ENCODE measurements around the gene USP3.
A peak's percentile ranks its signal among the peaks of the same experiment; 100 is the strongest.

Gene USP3

GRCh38 chr15:63582718-63583426, 78.5 kb downstream of the USP3 start:
- Histone ChIP-seq H3K9me3 (ENCODE audit: control insufficient read depth, low read length) (no peaks in the 10 kb centered on the region), H3K4me3 (ENCODE audit: low read length) (no peak overlapping the region), H3K9ac (ENCODE audit: low read length) (no peak overlapping the region), H3K27me3 (replicated peaks; ENCODE audit: control insufficient read depth, insufficient read depth, low read length) (no peaks in the 10 kb centered on the region), H3K4me1 (ENCODE audit: control insufficient read depth, insufficient read depth, low read length) (no peaks in the 10 kb centered on the region), H3K36me3 (ENCODE audit: control insufficient read depth, insufficient read depth, low read length, severe bottlenecking) (peaks cover 63% of the 10 kb centered on the region)
- peak; percentile 55 for DNase-seq (ENCODE audit: low read depth)

GRCh38 chr15:63586790-63587189, 82.4 kb downstream of the USP3 start:
- no peak overlapping the region for H3K4me3 ChIP-seq (ENCODE audit: low read length)
- peaks cover 91% of the 10 kb centered on the region for H3K36me3 ChIP-seq (ENCODE audit: control insufficient read depth, insufficient read depth, low read length, severe bottlenecking)
- H3K9me3 ChIP-seq (ENCODE audit: control insufficient read depth, low read length), result no peaks in the 10 kb centered on the region
- no peak overlapping the region for H3K9ac ChIP-seq (ENCODE audit: low read length)
- no peak for DNase-seq (ENCODE audit: low read depth)
- H3K27me3 ChIP-seq (replicated peaks; ENCODE audit: control insufficient read depth, insufficient read depth, low read length), result no peaks in the 10 kb centered on the region
- H3K4me1 ChIP-seq (ENCODE audit: control insufficient read depth, insufficient read depth, low read length), result no peaks in the 10 kb centered on the region

GRCh38 chr15:63587527-63587926, 83.1 kb downstream of the USP3 start:
- Histone ChIP-seq H3K4me1 (ENCODE audit: control insufficient read depth, insufficient read depth, low read length) (no peaks in the 10 kb centered on the region), H3K36me3 (ENCODE audit: control insufficient read depth, insufficient read depth, low read length, severe bottlenecking) (peaks cover 87% of the 10 kb centered on the region), H3K4me3 (ENCODE audit: low read length) (no peak overlapping the region), H3K9ac (ENCODE audit: low read length) (no peak overlapping the region), H3K27me3 (replicated peaks; ENCODE audit: control insufficient read depth, insufficient read depth, low read length) (no peaks in the 10 kb centered on the region), H3K9me3 (ENCODE audit: control insufficient read depth, low read length) (no peaks in the 10 kb centered on the region)
- peak; percentile 63 for DNase-seq (ENCODE audit: low read depth)

- peaks cover 90% of the 10 kb centered on the region for H3K36me3 ChIP-seq (ENCODE audit: control insufficient read depth, insufficient read depth, low read length, severe bottlenecking)
- H3K4me3 ChIP-seq (ENCODE audit: low read length), result no peak overlapping the region
- H3K27me3 ChIP-seq (replicated peaks; ENCODE audit: control insufficient read depth, insufficient read depth, low read length), result no peaks in the 10 kb centered on the region
- H3K4me1 ChIP-seq (ENCODE audit: control insufficient read depth, insufficient read depth, low read length), result no peaks in the 10 kb centered on the region
- no peaks in the 10 kb centered on the region for H3K9me3 ChIP-seq (ENCODE audit: control insufficient read depth, low read length)
- DNase-seq (ENCODE audit: low read depth), result no peak
- H3K9ac ChIP-seq (ENCODE audit: low read length), result no peak overlapping the region
These were observed 84.4 kb downstream of the USP3 start for GRCh38 chr15:63588826-63589225.

GRCh38 chr15:63593705-63594671, 89.6 kb downstream of the USP3 start:
- no peak for DNase-seq (ENCODE audit: low read depth)
- H3K9me3 ChIP-seq (ENCODE audit: control insufficient read depth, low read length), result no peaks in the 10 kb centered on the region
- H3K4me1 ChIP-seq (ENCODE audit: control insufficient read depth, insufficient read depth, low read length), result peaks cover 16% of the 10 kb centered on the region
- no peak overlapping the region for H3K9ac ChIP-seq (ENCODE audit: low read length)
- H3K36me3 ChIP-seq (ENCODE audit: control insufficient read depth, insufficient read depth, low read length, severe bottlenecking), result peaks cover 50% of the 10 kb centered on the region
- no peaks in the 10 kb centered on the region for H3K27me3 ChIP-seq (replicated peaks; ENCODE audit: control insufficient read depth, insufficient read depth, low read length)
- no peak overlapping the region for H3K4me3 ChIP-seq (ENCODE audit: low read length)

GRCh38 chr15:63595065-63595464, 90.7 kb downstream of the USP3 start:
- H3K27me3 ChIP-seq (replicated peaks; ENCODE audit: control insufficient read depth, insufficient read depth, low read length), result no peaks in the 10 kb centered on the region
- H3K4me1 ChIP-seq (ENCODE audit: control insufficient read depth, insufficient read depth, low read length), result peaks cover 23% of the 10 kb centered on the region
- peaks cover 39% of the 10 kb centered on the region for H3K36me3 ChIP-seq (ENCODE audit: control insufficient read depth, insufficient read depth, low read length, severe bottlenecking)
- no peak overlapping the region for H3K4me3 ChIP-seq (ENCODE audit: low read length)
- no peak overlapping the region for H3K9ac ChIP-seq (ENCODE audit: low read length)
- H3K9me3 ChIP-seq (ENCODE audit: control insufficient read depth, low read length), result no peaks in the 10 kb centered on the region
- no peak for DNase-seq (ENCODE audit: low read depth)

GRCh38 chr15:63595688-63596087, 91.3 kb downstream of the USP3 start:
- H3K9me3 ChIP-seq (ENCODE audit: control insufficient read depth, low read length), result no peaks in the 10 kb centered on the region
- H3K4me3 ChIP-seq (ENCODE audit: low read length), result no peak overlapping the region
- H3K9ac ChIP-seq (ENCODE audit: low read length), result no peak overlapping the region
- peaks cover 27% of the 10 kb centered on the region for H3K4me1 ChIP-seq (ENCODE audit: control insufficient read depth, insufficient read depth, low read length)
- peaks cover 33% of the 10 kb centered on the region for H3K36me3 ChIP-seq (ENCODE audit: control insufficient read depth, insufficient read depth, low read length, severe bottlenecking)
- DNase-seq (ENCODE audit: low read depth), result no peak
- no peaks in the 10 kb centered on the region for H3K27me3 ChIP-seq (replicated peaks; ENCODE audit: control insufficient read depth, insufficient read depth, low read length)

- Histone ChIP-seq H3K4me1 (ENCODE audit: control insufficient read depth, insufficient read depth, low read length) (peaks cover 30% of the 10 kb centered on the region), H3K27me3 (replicated peaks; ENCODE audit: control insufficient read depth, insufficient read depth, low read length) (no peaks in the 10 kb centered on the region), H3K9me3 (ENCODE audit: control insufficient read depth, low read length) (no peaks in the 10 kb centered on the region), H3K9ac (ENCODE audit: low read length) (peak overlapping the region; percentile 64), H3K36me3 (ENCODE audit: control insufficient read depth, insufficient read depth, low read length, severe bottlenecking) (peaks cover 23% of the 10 kb centered on the region), H3K4me3 (ENCODE audit: low read length) (peak overlapping the region; percentile 3)
- peak; percentile 30 for DNase-seq (ENCODE audit: low read depth)
These were observed 92.3 kb downstream of the USP3 start for GRCh38 chr15:63596676-63597037.

GRCh38 chr15:63597038-63597790, 92.8 kb downstream of the USP3 start, which contains the start of gene FBXL22:
TSS of gene FBXL22 (plus strand) at chr15:63597387. CDS start at chr15:63597393, 6 bp downstream.
- Histone ChIP-seq H3K4me1 (ENCODE audit: control insufficient read depth, insufficient read depth, low read length) (peaks cover 34% of the 10 kb centered on the region), H3K27me3 (replicated peaks; ENCODE audit: control insufficient read depth, insufficient read depth, low read length) (no peaks in the 10 kb centered on the region), H3K9ac (ENCODE audit: low read length) (peak within 1 kb of the TSS; percentile 64), H3K36me3 (ENCODE audit: control insufficient read depth, insufficient read depth, low read length, severe bottlenecking) (peaks cover 21% of the 10 kb centered on the region), H3K9me3 (ENCODE audit: control insufficient read depth, low read length) (no peaks in the 10 kb centered on the region), H3K4me3 (ENCODE audit: low read length) (peak within 1 kb of the TSS; percentile 3)
- DNase-seq (ENCODE audit: low read depth), result no peak

GRCh38 chr15:63597821-63598220, 93.4 kb downstream of the USP3 start:
- Histone ChIP-seq H3K4me3 (ENCODE audit: low read length) (no peak overlapping the region), H3K27me3 (replicated peaks; ENCODE audit: control insufficient read depth, insufficient read depth, low read length) (no peaks in the 10 kb centered on the region), H3K9ac (ENCODE audit: low read length) (no peak overlapping the region), H3K4me1 (ENCODE audit: control insufficient read depth, insufficient read depth, low read length) (peaks cover 34% of the 10 kb centered on the region), H3K36me3 (ENCODE audit: control insufficient read depth, insufficient read depth, low read length, severe bottlenecking) (peaks cover 17% of the 10 kb centered on the region), H3K9me3 (ENCODE audit: control insufficient read depth, low read length) (no peaks in the 10 kb centered on the region)
- no peak for DNase-seq (ENCODE audit: low read depth)
